Measurements from ENCODE around the gene CDC25A.

CDC25A gene

GRCh38 chr3:48188266-48189201 is at the start of gene CDC25A:
Gene CDC25A (minus strand): TSS chr3:48188417. CDS start chr3:48187947, 470 bp downstream.
- H3K4me3 ChIP-seq (ENCODE audit: low read length), result peak within 1 kb of the TSS; percentile 78
- no peak for TF ChIP-seq CTCF (IDR thresholded peaks at IDR 0.05; ENCODE audit: insufficient read depth, low read depth, low read length, missing control alignments)
- DNase-seq (ENCODE audit: low read depth), result peak; percentile 98

- H3K4me3 ChIP-seq (ENCODE audit: low read length), result no peak overlapping the region
- no peak for TF ChIP-seq CTCF (IDR thresholded peaks at IDR 0.05; ENCODE audit: insufficient read depth, low read depth, low read length, missing control alignments)
- no peak for DNase-seq (ENCODE audit: low read depth)
These were observed 48.3 kb upstream of the CDC25A start for GRCh38 chr3:48236531-48236930.

- TF ChIP-seq CTCF (IDR thresholded peaks at IDR 0.05; ENCODE audit: insufficient read depth, low read depth, low read length, missing control alignments), result no peak
- no peak overlapping the region for H3K4me3 ChIP-seq (ENCODE audit: low read length)
- DNase-seq (ENCODE audit: low read depth), result no peak
These were observed 45.3 kb upstream of the CDC25A start for GRCh38 chr3:48233542-48233941.

- TF ChIP-seq CTCF (IDR thresholded peaks at IDR 0.05; ENCODE audit: insufficient read depth, low read depth, low read length, missing control alignments), result peak; percentile 64
- H3K4me3 ChIP-seq (ENCODE audit: low read length), result no peak overlapping the region
- DNase-seq (ENCODE audit: low read depth), result peak; percentile 74
These were observed 44.5 kb upstream of the CDC25A start for GRCh38 chr3:48232734-48233133.

GRCh38 chr3:48232232-48232631 is 44.0 kb upstream of the CDC25A start:
- DNase-seq (ENCODE audit: low read depth), result no peak
- no peak overlapping the region for H3K4me3 ChIP-seq (ENCODE audit: low read length)
- TF ChIP-seq CTCF (IDR thresholded peaks at IDR 0.05; ENCODE audit: insufficient read depth, low read depth, low read length, missing control alignments), result no peak

- no peak for DNase-seq (ENCODE audit: low read depth)
- TF ChIP-seq CTCF (IDR thresholded peaks at IDR 0.05; ENCODE audit: insufficient read depth, low read depth, low read length, missing control alignments), result no peak
- no peak overlapping the region for H3K4me3 ChIP-seq (ENCODE audit: low read length)
These were observed 38.7 kb upstream of the CDC25A start for GRCh38 chr3:48226939-48227338.
